NCI-H1417 treated with DMSO at 0.1 percent for 48 hours (cell line): ENCODE results near the gene PRKCH.

Experiments
- DNase-seq: peaks from one replicate; lab custom pipeline; 2025; lab: John Stamatoyannopoulos, UW

The PRKCH gene

DNA sequence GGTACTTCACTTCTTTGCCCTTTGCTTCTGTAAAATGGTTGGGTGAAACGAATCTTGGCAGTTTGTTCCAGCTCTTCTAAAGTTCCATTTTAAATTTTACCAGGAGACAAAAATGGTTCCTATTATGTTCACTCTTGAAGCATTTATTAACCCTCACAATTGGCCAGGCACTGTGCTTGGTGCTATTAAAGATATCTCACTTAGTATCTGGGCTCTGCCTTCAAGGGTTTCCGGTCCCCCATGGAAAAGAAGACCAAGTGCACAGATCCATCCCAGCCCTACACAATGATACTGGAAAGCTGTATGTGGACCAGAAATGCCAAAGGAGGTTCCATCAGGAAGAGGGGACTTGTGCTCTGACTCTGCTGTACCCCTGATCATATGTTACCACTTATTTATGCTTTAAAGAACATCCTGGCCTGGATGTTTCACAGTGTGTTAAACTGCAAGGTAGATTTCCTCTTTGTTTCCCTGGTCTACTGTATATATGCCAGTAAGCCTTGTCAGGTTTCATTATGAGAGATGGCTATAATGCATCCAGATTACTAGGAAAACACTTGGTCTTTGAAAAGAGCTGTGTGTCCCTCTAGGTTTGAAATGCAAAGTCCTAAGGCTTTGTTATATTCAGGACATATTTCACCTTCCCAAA lies 154.8 kb downstream of the PRKCH start:
- DNase-seq, result no peak

DNA sequence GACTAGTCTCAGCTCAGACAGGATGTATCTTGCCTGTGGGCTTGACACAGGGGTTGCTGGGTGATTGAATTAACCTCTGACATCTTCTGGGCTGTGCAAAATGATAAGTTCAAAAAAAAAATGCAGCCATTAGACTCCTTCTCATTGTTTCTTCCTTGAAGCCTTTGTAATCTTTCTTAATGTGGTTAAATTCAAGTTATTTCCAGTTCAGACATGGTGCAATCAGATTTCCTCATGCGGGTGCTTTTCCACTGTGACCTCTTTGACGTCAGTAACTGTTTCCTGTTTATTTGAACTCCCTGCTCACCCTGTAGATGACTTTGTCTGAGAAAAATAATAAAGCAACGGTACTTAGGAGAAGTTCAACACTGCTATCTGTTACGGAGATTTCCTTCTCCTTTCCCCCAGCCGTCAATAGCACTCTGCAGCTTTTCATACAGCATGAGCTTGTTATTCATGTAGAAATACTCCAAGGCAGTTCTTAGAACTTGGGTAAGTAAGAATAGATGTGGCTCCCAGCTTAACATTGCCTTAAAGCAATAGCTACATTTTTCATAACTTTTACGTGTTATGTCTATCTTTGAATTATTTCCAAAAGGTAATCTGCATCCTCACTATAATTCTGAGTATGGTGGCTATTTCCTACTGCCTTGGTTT lies 155.5 kb downstream of the PRKCH start:
- DNase-seq, result no peak

DNA sequence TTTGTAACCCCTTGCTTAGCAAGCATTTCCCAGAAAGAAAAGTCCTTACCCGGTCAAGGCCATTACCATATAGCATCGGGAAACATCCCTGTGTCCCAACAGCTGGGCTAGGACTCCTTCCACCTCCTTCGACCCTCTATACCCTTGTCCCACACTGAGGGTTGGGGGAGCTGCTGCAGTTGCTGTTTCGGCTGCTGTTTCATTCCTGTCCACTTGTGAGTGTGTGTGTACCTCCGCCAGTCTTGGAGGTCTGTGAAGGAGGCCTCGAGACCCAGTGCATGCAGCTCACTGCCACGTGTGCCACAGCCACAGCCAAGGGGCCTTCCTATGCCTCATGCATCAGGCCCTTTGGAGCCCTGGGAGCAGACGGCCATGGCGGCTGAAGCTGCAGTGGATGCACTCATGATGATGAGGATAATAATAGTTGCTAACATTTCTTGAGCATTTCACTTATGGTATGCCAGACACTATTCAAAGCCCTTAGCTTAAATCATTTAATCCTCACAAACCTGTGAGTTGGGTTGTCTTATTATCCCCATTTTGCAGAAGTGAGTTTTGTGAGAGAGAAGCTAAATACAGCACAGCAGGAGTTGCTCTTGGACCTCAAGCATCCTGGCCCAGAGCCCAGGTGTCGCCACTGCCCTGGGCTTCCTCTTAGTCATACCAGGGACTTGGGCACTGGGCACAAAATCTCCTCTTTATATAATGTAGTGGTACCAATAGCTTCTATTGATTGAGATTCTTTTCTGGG lies 156.5 kb downstream of the PRKCH start:
- DNase-seq, result no peak

DNA sequence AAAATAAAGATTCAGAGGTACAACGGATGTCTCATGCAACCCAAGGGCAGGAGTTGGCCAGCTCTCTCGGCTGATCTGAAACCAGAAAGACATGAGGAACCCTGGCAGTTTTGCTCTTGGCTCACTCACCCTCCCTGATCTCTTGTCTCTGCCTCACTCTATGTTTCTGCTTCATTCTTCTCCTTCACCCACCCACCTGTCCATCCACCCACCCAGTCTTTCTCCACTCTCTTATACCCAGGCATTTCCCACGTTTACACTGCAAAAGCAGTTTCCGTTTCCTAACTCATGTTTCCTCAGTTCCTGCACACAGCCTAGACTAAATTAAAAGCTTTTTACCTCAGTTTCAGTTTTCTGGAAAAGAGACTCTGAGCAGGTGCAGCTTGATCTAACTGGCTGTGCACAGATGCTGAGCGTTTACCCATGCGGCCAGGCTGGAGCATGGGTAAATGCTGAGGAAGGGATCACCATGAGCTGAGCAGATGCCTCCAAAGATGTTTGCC lies 157.6 kb downstream of the PRKCH start:
- DNase-seq, result no peak

DNA sequence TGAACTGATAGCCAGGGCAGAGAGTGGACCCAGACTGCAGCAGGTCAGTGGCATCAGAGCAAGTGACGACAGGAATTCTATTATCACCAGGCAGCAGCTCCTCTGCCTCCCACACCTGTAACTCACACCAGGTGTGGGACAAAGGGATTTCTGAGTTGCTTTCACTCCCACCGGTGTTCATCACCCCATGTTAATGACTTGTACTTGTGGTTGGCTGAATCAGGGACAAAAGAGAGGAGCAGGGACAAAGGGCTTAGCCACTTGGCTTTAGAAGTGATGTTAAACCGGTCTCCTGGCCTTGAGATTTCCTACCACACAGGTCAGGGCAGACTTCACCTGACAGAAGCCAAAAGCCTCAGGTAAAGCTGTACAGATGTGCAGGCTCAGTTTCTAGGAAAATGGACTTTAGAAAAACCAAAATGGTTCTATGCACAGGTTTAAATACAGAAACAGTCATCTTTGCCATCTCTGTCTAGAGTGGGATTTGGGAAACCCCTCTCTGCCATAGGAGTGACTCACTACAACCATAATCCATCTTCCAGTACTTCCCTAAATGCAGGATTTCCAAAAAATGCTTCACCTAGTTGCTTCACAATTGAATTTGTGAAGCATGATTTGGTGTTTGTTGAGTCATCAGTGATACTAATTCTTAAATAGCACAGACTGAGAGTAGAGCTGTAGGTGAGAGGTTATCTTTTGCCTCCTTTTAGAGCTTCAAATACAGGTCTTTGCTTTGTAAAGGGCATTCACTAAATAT lies 158.5 kb downstream of the PRKCH start:
- DNase-seq, result no peak

DNA sequence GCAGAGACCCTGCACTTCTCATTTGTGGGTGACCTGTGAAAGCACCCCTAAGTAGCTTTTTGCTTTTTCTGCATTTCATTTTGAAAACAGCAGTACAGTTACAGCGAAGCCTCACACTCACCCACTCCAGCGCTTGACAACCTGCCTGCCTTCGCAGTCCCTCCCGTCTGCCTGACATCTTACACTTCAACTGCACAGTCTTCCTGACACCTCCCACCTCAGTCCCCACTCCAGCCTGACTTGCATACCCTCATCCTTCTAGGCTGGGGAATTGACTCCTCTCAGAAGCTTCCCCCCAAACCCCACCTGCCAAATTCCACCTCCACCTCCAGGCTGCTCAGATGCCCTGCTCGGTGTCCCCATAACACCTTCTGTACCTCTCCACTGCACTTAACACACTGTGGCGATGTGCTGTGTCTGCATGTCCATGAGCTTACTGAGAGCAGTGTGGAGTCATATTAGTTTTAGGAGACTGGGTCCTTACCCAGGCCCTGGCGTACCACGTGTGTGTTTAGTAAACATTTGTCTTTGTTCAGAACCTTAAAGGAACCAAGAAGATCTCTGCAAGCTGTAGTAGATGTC lies 159.4 kb downstream of the PRKCH start:
- no peak for DNase-seq

DNA sequence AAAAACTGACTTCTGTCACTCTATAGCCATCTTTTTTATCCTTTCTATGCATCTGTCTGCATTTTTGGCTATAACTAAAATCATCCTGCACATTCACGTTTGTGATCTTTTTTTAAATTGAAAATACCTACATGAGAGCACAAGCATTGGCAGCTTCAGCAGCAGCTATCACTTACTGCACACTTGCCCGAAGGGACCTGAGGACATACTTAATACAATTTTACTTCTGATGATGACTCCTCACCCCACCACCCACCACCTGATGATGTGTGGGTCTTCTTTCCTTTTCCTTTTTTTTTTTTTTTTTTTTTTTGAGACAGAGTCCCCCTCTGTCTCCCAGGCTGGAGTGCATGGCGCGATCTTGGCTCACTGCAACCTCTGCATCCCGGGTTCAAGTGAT lies 160.3 kb downstream of the PRKCH start:
- no peak for DNase-seq

DNA sequence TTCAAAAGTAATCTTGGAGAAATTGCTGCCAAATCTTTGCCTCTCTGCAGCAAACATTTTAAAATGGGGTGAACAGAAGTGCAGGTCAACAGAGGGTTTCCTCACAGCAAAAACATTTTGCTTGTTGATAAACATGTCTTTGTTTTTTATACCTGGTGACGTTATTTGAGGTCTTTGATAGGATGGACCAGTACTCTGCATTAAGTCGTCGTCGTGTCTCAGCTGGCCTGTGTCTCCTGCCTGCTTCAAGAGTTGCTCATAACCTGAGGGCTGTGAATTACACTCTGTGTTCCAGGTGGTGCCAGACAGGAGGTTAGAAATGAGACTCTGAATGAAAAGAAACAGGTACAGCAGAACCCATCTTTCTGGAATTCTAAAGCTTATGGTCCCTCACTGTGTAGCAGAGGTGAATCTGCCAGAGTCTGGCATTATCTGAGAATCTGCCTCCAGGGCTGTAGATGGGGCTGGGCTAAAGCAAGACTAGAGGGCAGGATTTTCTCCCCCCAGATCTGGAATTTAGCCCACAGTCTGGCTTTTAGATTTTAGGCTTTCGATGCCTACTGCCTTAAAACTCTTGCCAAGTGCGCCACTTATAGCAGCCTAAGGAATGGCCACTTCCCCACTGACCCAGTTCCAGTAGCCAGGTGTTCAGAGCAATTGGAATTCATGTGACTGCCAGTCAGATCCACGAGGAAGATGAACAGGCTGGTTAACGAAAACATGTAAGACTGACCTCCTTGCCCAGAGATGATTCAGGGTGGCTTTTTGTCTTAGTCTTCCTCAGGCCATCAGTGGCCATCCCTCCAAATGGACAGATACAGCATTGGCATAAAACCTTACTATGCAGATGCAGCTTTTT lies 161.2 kb downstream of the PRKCH start:
- no peak for DNase-seq

DNA sequence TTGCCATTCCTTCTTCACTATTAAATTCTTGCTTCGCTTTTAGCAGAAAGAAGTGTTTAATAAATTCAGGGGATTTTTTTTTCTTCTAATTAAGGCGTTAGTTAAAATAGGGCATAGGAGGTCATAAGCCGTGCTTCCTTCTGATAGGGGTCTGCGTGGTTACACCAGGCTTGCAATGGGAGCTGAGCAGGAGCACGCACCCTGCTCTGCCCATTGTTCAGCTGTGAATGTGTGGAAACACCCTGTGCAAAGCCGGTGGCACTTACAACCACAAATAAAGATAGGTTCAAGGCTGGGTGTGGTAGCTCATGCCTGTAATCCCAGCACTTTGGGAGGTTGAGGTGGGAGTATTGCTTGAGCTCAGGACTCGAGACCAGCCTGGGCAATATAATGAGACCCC lies 162.1 kb downstream of the PRKCH start:
- DNase-seq, result no peak

DNA sequence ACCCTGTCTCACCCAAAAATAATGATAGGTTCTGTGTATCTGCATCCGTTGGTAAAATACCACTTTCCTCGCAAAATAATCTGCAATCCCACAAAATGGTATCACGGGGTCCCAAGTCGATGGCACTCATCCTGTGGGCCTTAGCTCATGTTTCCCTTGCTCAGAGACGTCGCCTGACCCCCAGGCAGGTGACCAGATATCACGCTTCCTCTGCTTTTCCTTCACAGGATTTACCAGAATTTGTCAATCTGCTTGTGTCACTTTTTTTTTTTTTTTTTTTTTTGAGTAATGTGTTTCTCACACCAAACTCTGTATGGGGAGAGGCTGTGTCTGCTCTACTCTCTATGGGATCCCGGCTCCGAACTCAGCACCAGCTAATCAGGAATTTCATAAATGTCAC lies 162.7 kb downstream of the PRKCH start:
- DNase-seq, result no peak

DNA sequence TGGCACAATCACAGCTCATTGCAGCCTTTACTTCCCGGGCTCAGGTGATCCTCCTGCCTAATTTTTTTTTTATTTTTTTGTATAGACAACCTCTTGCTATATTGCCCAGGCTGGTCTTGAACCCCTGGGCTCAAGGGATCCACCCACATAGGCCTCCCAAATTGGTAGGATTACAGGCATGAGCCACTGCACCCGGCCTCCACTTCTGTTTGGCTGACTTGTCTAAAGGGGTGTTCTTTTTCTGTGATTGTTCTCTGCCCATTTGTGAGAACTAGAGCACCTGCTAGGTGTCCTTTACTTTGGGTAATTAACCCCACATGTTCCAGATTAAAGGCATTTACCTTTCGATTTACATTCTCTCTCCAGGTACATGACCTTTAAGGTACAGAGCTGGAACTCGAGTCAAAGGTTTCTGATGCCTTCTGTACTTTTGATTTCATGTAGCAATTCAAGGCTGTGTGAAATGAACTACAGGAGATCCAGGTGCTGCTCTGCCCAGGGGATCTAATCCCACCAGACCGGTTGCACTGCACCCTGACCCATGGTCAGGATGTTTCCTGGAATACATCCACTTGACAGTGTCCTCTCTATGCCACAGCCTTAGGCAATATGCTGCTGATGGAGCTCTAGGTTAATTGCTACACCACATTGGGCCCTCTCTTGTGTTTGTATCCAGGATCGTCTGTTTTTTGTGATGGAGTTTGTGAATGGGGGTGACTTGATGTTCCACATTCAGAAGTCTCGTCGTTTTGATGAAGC lies 163.6 kb downstream of the PRKCH start:
- DNase-seq, result no peak

DNA sequence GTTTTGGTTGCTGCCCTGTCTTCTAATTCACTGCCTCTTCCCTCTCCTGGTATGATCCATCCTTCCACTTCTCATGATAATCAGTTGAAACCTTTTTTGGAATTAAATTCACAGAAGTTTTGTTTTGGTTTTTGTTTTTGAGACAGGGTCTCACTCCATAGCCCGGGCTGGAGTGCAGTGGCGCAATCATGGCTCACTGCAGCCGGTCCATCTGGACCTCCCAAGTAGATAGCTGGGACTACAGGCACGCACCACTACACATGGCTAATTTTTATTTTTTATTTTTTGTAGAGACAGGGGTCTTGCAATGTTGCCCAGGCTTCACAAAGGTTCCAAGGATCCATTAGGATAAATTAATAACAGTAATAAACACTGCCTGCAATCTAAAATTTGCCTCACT lies 164.3 kb downstream of the PRKCH start:
- no peak for DNase-seq

DNA sequence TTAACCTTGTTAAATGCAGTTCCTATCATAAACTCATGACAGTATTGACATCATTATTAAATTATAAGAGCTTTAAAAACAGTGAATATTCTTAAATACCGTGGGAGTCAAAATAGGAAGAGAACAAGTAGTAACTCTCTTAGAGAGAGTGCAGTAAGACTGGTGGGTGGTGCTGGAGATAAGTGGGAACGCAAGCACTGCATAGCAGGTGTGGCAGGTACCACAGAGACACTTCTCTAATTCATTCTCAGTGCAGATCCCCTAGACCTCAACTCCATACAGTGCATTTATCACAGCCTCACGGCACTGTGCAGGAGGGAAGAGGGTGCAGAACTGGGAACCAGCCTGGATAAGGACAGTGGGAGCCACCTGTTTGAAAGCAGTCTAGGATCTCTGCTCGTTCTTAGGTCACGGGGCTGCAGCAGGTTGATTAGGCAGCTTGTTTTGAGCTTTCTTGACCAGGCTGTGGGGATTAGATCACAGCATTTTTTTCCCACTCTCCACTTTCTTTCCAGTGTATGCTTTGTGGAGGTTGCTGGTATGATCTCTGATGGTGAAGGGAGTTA lies 165.6 kb downstream of the PRKCH start:
- DNase-seq, result no peak

DNA sequence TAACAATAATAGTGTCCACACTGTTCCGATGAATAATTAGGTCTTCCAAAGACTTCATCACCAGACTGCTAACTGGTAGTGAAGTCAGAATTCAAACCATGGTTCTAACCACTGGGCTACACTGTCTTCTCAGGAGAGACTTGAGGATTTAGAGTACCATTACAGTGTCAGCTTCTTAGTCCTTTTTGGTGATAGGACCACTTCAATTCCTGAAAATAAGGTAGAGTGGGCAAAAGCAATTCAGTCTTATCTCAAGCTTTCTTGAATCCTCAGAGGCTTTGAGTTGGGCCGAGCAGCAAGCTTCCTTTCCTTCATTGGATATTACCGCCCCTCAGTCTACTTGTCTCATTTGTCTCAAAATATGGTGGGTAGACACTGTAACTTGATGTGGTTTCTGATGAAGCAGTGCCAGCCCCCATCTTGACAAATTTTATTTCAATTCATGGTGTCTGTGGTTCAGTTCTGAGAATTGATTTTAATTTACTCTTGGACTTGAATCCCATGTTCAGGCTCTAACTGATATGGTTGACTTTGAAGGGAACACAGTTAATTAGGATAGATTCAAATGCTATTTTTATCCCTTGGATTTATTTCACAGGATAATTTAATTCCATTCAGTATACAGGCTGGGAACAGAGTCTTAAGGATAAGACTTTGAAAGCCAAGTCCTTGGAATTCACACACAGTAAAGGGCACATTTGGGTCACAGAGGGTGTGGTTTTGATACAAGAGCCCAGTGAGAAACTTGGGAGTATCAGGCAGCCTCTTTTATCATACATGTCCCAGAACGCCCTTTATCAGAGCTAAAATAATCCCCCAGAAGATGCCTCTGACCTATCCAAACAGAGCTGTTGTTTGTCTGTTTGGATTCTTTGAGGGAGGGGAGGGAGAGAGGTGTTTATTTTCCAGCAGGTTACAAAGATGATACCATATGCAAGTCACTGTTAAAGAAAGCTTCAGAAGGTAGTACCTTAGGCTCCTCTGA lies 167.3 kb downstream of the PRKCH start:
- DNase-seq, result no peak

DNA sequence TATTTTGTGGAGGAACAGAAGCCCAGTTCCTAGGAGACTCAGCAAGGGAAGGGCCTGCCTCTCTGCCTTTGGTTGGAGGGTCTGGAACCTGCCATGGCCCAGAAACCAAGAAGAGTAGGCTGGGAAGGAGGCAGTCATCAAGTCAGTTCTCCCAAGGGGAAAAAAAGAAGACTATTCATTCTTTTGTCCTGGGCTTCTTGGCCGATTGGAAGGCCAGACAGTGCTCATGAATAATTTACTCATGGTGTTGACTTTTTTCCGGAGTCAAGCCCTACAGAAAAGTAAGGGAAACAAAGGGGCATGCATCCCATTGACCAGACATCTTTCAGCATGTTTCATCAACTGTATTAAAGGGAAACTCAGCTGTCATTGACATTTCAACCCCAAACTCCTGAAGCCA lies 168.1 kb downstream of the PRKCH start:
- no peak for DNase-seq

DNA sequence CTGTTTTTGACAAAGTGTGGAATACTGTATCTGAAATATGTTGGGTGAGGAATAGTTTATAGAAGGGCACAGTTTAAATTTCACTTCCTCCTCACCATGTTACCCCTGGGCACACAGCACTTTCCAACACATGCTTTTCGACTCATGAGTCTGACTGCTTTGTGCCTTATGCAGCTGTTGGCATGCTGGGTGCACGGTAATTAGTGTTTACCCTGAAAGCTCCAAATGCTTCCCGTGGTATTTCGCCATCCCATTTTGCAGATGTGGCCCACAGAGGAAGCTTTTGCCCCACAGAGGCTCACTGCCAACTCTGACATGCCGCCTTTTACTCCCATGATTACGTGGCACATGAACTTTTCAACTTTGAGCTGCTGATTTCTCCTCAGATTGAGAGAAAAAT lies 168.6 kb downstream of the PRKCH start:
- no peak for DNase-seq

DNA sequence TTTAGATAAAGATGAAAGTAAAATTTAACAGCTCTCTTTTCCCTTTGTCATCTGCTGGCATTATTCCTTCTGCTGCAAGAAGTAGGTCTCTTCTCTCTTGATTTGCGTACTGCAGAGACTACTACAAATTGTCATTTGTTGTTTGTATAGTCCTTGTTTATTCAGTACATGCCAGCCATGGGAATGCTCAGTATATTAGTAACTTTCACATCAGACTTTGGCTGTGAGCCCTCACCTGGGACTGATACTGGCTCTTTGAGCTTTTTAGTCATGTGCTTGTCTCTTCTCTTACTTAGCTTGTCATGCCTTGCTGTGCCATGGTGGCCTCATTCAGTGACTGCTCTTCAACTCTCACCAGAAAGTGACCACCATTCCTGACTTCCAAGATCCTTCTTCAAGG lies 169.8 kb downstream of the PRKCH start:
- DNase-seq, result no peak

DNA sequence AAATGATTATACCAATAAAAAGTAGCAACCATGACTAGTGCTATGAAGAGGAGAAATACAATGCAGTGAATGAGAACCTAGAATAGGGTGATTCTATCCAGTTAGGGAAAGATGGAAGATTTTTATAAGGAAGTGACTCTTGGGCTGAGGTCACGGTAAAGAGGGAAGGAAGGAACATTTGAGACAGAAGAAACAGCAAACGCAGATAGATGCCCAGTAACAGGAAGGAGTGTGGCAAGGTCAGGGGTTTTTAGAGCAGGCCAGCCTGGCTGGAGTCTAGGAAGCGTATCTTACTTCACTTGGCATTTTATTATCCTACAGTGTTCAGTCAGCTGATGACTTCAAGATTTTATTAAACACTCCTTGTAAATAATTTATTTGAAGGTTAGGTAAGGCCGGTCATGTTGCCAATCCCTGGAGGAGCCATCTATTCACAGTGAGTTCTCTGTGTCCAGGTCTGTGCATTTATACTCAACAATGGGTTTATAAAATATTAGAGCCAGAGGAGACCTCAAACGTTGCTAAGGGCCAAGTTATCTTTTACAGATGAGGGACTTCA lies 170.6 kb downstream of the PRKCH start:
- no peak for DNase-seq
